Liver (tissue), 9 donors: Measurements from ENCODE around the gene RBSN. TPM values are rescaled to one million over a fixed set of nuclear protein-coding genes. Genes with fewer than 3 reads are reported as not detected.

ENCODE experiments used
- DNase-seq: peaks from one replicate; pipeline ENCODE4 v3.0.0-alpha.2; 2017; ENCODE audit warnings: low spot score
- H3K27ac ChIP-seq, 2 donors: one replicate each; pipeline ENCODE4 v1.7.0; 2013; ENCODE audit warnings: inconsistent platforms in 2 of 2, low read length in 2 of 2, control low read depth in 1 of 2, low read depth in 1 of 2, mild to moderate bottlenecking in 1 of 2
- H3K27me3 ChIP-seq, 4 donors: one replicate each; pipeline versions ENCODE4 v1.6.1 to v1.7.0; 2013; ENCODE audit warnings: low read length in 3 of 4, inconsistent platforms in 1 of 4, mild to moderate bottlenecking in 1 of 4, moderate library complexity in 1 of 4; ENCODE audit not compliant: control insufficient read depth in 4 of 4, insufficient read depth in 4 of 4
- H3K36me3 ChIP-seq, 4 donors: one replicate each; pipeline versions ENCODE4 v1.6.1 to v1.7.0; 2013; ENCODE audit warnings: low read length in 3 of 4, mild to moderate bottlenecking in 3 of 4, low read depth in 1 of 4, moderate library complexity in 1 of 4; ENCODE audit not compliant: control insufficient read depth in 4 of 4, insufficient read depth in 3 of 4
- H3K4me1 ChIP-seq, 4 donors: one replicate each; pipeline versions ENCODE4 v1.6.1 to v1.7.0; 2013; ENCODE audit warnings: low read length in 3 of 4, mild to moderate bottlenecking in 3 of 4, moderate library complexity in 1 of 4; ENCODE audit not compliant: control insufficient read depth in 4 of 4, insufficient read depth in 4 of 4
- H3K4me3 ChIP-seq, 3 donors: one replicate each; pipeline versions ENCODE4 v1.6.1 to v1.7.0; 2013; ENCODE audit warnings: low read length in 3 of 3, control low read depth in 1 of 3, low read depth in 1 of 3, mild to moderate bottlenecking in 1 of 3
- H3K9ac ChIP-seq, 2 donors: one replicate each; pipeline ENCODE4 v1.7.0; 2013; ENCODE audit warnings: low read length in 2 of 2, mild to moderate bottlenecking in 2 of 2, moderate library complexity in 2 of 2, control low read depth in 1 of 2, low read depth in 1 of 2
- H3K9me3 ChIP-seq, 4 donors: one replicate each; pipeline versions ENCODE4 v1.6.1 to v1.7.0; 2013; ENCODE audit warnings: low read length in 3 of 4; ENCODE audit not compliant: control insufficient read depth in 4 of 4
- FOXA1 ChIP-seq: IDR thresholded peaks from 2 replicates; pipeline ENCODE4 v1.6.1; 2016; ENCODE audit warnings: antibody characterized with exemption
- FOXA2 ChIP-seq: IDR thresholded peaks from 2 replicates; pipeline ENCODE4 v1.6.1; 2016; ENCODE audit warnings: antibody characterized with exemption
- GABPA ChIP-seq, 2 donors: IDR thresholded peaks in 1 of 2; conservative IDR thresholded peaks in 1 of 2; 2 replicates each; pipeline ENCODE4 v1.6.1; 2016; ENCODE audit warnings: antibody characterized with exemption in 2 of 2, mild to moderate bottlenecking in 1 of 2, moderate library complexity in 1 of 2
- HNF4A ChIP-seq, 2 donors: conservative IDR thresholded peaks; 2 replicates each; pipeline ENCODE4 v1.6.1; 2016; ENCODE audit warnings: antibody characterized with exemption in 2 of 2, mild to moderate bottlenecking in 2 of 2
- JUND ChIP-seq, 2 donors: IDR thresholded peaks; 2 replicates each; pipeline ENCODE4 v1.6.1; 2016; ENCODE audit warnings: antibody characterized with exemption in 2 of 2
- NR2F2 ChIP-seq: IDR thresholded peaks from 2 replicates; pipeline ENCODE4 v1.6.1; 2016; ENCODE audit warnings: antibody characterized with exemption
- RAD21 ChIP-seq, 2 donors: IDR thresholded peaks; 2 replicates each; pipeline ENCODE4 v1.6.1; 2016; ENCODE audit warnings: antibody characterized with exemption in 2 of 2, mild to moderate bottlenecking in 2 of 2
- RXRA ChIP-seq, 2 donors: IDR thresholded peaks; 2 replicates each; pipeline ENCODE4 v1.6.1; 2017 to 2018; ENCODE audit warnings: antibody characterized with exemption in 2 of 2, mild to moderate bottlenecking in 1 of 2
- SP1 ChIP-seq: IDR thresholded peaks from 2 replicates; pipeline ENCODE4 v1.6.1; 2018; ENCODE audit warnings: antibody characterized with exemption, mild to moderate bottlenecking
- TAF1 ChIP-seq: conservative IDR thresholded peaks from 2 replicates; pipeline ENCODE4 v1.6.1; 2016; ENCODE audit warnings: antibody characterized with exemption, mild to moderate bottlenecking
- YY1 ChIP-seq: IDR thresholded peaks from 2 replicates; pipeline ENCODE4 v1.6.1; 2016; ENCODE audit warnings: antibody characterized with exemption, mild to moderate bottlenecking
- whole genome bisulfite sequencing: extraction: QIAGEN DNeasy Blood & Tissue Kit; methylation state at CpG from one replicate; pipeline ENCODE4 v1.1.7; 2013; 5-methylcytosine and 5-hydroxymethylcytosine counted together
- polyA plus RNA-seq, 2 donors: library from polyadenylated mRNA; stranded (reverse) in 1 of 2; unstranded in 1 of 2; fragments of 200-250 nt in 1 of 2; fragments of >200 nt in 1 of 2; fragmentation: Nextera tagmentation in 1 of 2; extraction: Ambion mirVana in 1 of 2; gene quantifications; one replicate each; pipeline versions ENCODE4 v1.2.1 to v1.2.3, GENCODE V29; 2013 to 2015
- total RNA-seq, 2 donors: library from RNA; depleted of rRNA; stranded (reverse); fragments of >200 nt; gene quantifications; one replicate each; pipeline ENCODE4 v1.2.3, GENCODE V29; 2014
- TF ChIP-seq, protein P1 (sequence below): IDR thresholded peaks from 2 replicates; pipeline ENCODE4 v1.6.1; 2016; ENCODE audit warnings: antibody characterized with exemption
- TF ChIP-seq, protein P2 (sequence below): IDR thresholded peaks from 2 replicates; pipeline ENCODE4 v1.6.1; 2016; ENCODE audit warnings: antibody characterized with exemption
- TF ChIP-seq, protein P3 (sequence below): IDR thresholded peaks from 2 replicates; pipeline ENCODE4 v1.6.1; 2016; ENCODE audit warnings: antibody characterized with exemption, mild to moderate bottlenecking
- TF ChIP-seq, protein P4 (sequence below): fragments of 150-350 bp; IDR thresholded peaks from 2 replicates; pipeline ENCODE4 v1.5.1; 2017; ENCODE audit warnings: improper control_type of control experiment, low read depth, low read length; ENCODE audit not compliant: missing input control
- TF ChIP-seq, protein P5 (sequence below): IDR thresholded peaks from 2 replicates; pipeline ENCODE4 v1.6.1; 2016; ENCODE audit warnings: antibody characterized with exemption
- donor health status: healthy.
- donor health status: healthy.
- donor health status: healthy.
- donor health status: healthy.
- donor health status: healthy.

Gene RBSN
- total and polyA plus RNA-seq, 4 donors = 5.6 to 18.3 (median 11.9) TPM

DNA sequence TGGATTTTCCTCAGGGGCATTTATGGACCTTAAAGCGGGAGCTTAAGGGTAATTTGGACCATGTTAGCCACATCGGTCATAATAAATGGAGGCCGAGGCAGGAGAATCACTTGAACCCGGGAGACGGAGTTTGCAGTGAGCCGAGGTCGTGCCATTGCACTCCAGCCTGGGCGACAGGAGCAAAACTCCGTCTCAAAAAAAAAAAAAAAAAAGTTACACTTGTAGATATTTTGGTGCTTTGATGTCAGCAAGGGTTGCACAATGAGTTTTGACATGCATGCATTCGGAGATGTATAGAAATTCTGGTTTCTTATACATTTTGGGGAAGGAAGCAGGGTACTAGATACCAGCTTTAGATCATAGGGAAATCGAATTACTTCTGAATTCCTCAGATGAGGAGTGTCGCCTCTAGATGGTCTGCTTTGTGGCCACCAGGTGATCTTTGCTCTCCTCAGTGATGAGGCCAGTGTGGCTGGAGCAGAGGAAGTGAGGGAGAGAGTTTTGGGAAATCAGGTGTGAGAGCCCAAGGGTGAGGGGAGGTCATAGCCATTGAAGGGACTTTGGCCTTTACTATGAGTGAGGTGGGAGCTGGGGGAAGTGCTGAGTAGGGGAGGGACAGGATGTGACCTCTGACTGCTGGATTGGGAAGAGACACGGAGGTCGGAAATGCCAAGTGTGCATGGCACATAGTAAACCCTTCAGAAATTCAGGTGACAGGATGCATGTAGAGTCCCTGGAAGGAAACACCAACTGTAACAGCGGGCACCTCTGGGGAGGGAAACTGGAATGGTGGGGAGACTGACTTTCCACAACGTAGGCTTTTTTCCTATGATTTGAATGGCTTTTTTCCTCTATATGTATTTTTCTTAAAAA lies 8.4 kb upstream of the RBSN start (continued):
- TF ChIP-seq, protein P1, sequence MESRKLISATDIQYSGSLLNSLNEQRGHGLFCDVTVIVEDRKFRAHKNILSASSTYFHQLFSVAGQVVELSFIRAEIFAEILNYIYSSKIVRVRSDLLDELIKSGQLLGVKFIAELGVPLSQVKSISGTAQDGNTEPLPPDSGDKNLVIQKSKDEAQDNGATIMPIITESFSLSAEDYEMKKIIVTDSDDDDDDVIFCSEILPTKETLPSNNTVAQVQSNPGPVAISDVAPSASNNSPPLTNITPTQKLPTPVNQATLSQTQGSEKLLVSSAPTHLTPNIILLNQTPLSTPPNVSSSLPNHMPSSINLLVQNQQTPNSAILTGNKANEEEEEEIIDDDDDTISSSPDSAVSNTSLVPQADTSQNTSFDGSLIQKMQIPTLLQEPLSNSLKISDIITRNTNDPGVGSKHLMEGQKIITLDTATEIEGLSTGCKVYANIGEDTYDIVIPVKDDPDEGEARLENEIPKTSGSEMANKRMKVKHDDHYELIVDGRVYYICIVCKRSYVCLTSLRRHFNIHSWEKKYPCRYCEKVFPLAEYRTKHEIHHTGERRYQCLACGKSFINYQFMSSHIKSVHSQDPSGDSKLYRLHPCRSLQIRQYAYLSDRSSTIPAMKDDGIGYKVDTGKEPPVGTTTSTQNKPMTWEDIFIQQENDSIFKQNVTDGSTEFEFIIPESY = peak; percentile 85
- TF ChIP-seq NR2F2 = peak; percentile 89
- peak; percentile 37 for TF ChIP-seq FOXA1

DNA sequence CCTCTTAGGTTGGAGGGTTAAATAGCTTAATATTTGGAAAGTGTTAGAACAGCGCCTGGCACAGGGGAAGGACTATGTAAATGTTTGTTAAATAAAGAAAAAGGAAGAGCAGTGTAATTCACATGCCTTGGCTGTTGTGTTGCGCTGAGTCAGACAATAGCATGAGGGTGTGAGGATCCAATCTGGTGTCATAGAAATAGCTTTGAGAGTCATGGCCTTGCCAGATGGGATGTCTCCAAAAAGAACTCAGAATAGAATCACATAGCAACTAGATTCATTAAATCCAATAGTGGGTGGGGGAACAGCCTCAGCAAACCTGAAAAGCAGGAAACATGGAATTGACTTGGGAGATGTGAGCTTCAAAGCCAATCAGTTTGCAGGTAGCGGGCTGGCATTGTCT lies 3.9 kb upstream of the RBSN start:
- Histone ChIP-seq H3K4me3 (no peak overlapping the region), H3K27ac (peak overlapping the region; percentile 80 to 93)
- WGBS = 51% methylated on average over 3 of the region's 3 CpGs

More for the DNA sequence above, 3.9 kb upstream of the RBSN start:
- Histone ChIP-seq H3K4me1 (peaks cover 9 to 48% (median 21%) of the 10 kb centered on the region in 4 donors), H3K27me3 (no peaks in the 10 kb centered on the region), H3K36me3 (no peaks in the 10 kb centered on the region), H3K9me3 (no peaks in the 10 kb centered on the region), H3K9ac (no peak overlapping the region)
- no peak for TF ChIP-seq YY1
- TF ChIP-seq, protein P1 = no peak
- no peak for TF ChIP-seq RXRA (IDR thresholded peaks at IDR 0.05)
- TF ChIP-seq JUND (IDR thresholded peaks at IDR 0.05) = no peak
- no peak for TF ChIP-seq SP1
- TF ChIP-seq RAD21 (IDR thresholded peaks at IDR 0.05) = no peak
- no peak for TF ChIP-seq FOXA2
- TF ChIP-seq HNF4A (conservative IDR thresholded peaks at IDR 0.05) = no peak
- TF ChIP-seq FOXA1 = no peak
- TF ChIP-seq, protein P2, sequence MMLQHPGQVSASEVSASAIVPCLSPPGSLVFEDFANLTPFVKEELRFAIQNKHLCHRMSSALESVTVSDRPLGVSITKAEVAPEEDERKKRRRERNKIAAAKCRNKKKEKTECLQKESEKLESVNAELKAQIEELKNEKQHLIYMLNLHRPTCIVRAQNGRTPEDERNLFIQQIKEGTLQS = no peak
- TF ChIP-seq, protein P3, sequence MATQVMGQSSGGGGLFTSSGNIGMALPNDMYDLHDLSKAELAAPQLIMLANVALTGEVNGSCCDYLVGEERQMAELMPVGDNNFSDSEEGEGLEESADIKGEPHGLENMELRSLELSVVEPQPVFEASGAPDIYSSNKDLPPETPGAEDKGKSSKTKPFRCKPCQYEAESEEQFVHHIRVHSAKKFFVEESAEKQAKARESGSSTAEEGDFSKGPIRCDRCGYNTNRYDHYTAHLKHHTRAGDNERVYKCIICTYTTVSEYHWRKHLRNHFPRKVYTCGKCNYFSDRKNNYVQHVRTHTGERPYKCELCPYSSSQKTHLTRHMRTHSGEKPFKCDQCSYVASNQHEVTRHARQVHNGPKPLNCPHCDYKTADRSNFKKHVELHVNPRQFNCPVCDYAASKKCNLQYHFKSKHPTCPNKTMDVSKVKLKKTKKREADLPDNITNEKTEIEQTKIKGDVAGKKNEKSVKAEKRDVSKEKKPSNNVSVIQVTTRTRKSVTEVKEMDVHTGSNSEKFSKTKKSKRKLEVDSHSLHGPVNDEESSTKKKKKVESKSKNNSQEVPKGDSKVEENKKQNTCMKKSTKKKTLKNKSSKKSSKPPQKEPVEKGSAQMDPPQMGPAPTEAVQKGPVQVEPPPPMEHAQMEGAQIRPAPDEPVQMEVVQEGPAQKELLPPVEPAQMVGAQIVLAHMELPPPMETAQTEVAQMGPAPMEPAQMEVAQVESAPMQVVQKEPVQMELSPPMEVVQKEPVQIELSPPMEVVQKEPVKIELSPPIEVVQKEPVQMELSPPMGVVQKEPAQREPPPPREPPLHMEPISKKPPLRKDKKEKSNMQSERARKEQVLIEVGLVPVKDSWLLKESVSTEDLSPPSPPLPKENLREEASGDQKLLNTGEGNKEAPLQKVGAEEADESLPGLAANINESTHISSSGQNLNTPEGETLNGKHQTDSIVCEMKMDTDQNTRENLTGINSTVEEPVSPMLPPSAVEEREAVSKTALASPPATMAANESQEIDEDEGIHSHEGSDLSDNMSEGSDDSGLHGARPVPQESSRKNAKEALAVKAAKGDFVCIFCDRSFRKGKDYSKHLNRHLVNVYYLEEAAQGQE = no peak
- TF ChIP-seq NR2F2 = no peak
- no peak for TF ChIP-seq TAF1
- no peak for TF ChIP-seq GABPA (IDR thresholded peaks at IDR 0.05 in 1 of 2, conservative IDR thresholded peaks at IDR 0.05 in 1 of 2)
- TF ChIP-seq, protein P4, sequence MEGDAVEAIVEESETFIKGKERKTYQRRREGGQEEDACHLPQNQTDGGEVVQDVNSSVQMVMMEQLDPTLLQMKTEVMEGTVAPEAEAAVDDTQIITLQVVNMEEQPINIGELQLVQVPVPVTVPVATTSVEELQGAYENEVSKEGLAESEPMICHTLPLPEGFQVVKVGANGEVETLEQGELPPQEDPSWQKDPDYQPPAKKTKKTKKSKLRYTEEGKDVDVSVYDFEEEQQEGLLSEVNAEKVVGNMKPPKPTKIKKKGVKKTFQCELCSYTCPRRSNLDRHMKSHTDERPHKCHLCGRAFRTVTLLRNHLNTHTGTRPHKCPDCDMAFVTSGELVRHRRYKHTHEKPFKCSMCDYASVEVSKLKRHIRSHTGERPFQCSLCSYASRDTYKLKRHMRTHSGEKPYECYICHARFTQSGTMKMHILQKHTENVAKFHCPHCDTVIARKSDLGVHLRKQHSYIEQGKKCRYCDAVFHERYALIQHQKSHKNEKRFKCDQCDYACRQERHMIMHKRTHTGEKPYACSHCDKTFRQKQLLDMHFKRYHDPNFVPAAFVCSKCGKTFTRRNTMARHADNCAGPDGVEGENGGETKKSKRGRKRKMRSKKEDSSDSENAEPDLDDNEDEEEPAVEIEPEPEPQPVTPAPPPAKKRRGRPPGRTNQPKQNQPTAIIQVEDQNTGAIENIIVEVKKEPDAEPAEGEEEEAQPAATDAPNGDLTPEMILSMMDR = no peak
- TF ChIP-seq, protein P5, sequence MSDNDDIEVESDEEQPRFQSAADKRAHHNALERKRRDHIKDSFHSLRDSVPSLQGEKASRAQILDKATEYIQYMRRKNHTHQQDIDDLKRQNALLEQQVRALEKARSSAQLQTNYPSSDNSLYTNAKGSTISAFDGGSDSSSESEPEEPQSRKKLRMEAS = no peak
- no peak for DNase-seq
